ENCODE data around the gene ZNF618. TPM values are rescaled to one million over a fixed set of nuclear protein-coding genes. Genes with fewer than 3 reads are reported as not detected.

ZNF618 gene
- total RNA-seq, 2 donors from 2014 or later, result 11.9 to 17.1 TPM

DNA sequence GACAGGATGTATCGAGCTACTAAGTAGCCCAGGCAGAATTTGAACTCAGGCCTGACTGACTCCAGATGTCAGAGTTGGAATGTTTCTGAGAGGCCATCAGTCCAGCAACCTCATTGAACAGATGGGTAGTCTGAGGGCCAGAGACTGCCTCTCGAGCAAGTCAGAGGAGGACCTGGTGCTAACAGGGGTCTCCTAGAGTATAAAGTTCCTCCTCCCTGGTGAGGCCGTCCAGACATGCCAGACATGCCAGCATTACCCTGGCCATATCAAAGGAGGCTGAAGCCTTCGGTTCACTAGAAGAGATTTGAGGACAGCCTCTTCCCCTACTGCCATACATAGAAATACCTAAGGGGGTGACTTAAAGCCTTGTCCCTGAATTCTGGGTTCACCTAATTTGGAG is 81.2 kb downstream of the ZNF618 start:
- H3K27me3 ChIP-seq, result no peaks in the 10 kb centered on the region
- no peaks in the 10 kb centered on the region for H3K9me3 ChIP-seq
- H3K36me3 ChIP-seq (replicated peaks in 1 of 2; ENCODE audit: insufficient read depth in 1 of 2, low read depth in 2 of 2), result no peaks in the 10 kb centered on the region
- WGBS, 2 donors, result 43 to 51% methylated on average over 4 of the region's 4 CpGs
- H3K4me1 ChIP-seq, result peaks cover 36% of the 10 kb centered on the region
- H3K27ac ChIP-seq, result peak overlapping the region in 3 of 4 donors; percentile 69 to 75 (median 70)
- DNase-seq (no peak), ATAC-seq (peak; percentile 21)
- intact Hi-C loops (cut with DNase I), result no loop called here
- H3K4me3 ChIP-seq, result no peak overlapping the region
- TF ChIP-seq, protein P1, sequence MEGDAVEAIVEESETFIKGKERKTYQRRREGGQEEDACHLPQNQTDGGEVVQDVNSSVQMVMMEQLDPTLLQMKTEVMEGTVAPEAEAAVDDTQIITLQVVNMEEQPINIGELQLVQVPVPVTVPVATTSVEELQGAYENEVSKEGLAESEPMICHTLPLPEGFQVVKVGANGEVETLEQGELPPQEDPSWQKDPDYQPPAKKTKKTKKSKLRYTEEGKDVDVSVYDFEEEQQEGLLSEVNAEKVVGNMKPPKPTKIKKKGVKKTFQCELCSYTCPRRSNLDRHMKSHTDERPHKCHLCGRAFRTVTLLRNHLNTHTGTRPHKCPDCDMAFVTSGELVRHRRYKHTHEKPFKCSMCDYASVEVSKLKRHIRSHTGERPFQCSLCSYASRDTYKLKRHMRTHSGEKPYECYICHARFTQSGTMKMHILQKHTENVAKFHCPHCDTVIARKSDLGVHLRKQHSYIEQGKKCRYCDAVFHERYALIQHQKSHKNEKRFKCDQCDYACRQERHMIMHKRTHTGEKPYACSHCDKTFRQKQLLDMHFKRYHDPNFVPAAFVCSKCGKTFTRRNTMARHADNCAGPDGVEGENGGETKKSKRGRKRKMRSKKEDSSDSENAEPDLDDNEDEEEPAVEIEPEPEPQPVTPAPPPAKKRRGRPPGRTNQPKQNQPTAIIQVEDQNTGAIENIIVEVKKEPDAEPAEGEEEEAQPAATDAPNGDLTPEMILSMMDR (IDR thresholded peaks at IDR 0.05), result no peak
- TF ChIP-seq POLR2A (IDR thresholded peaks at IDR 0.05), result no peak

- intact Hi-C loops (cut with DNase I), result no loop called here
- WGBS, 2 donors, result 38 to 48% methylated on average over 4 of the region's 4 CpGs
- DNase-seq (peak in 3 of 4 donors; percentile 24 to 60 (median 55)), ATAC-seq (peak; percentile 87)
- Histone ChIP-seq H3K4me1 (peaks cover 36% of the 10 kb centered on the region), H3K36me3 (replicated peaks in 1 of 2; ENCODE audit: insufficient read depth in 1 of 2, low read depth in 2 of 2) (no peaks in the 10 kb centered on the region), H3K4me3 (no peak overlapping the region), H3K27ac (peak overlapping the region; percentile 50 to 75 (median 70)), H3K27me3 (no peaks in the 10 kb centered on the region), H3K9me3 (no peaks in the 10 kb centered on the region)
- no peak for TF ChIP-seq POLR2A (IDR thresholded peaks at IDR 0.05)
- TF ChIP-seq, protein P1 (IDR thresholded peaks at IDR 0.05), result no peak
Observed at GRCh38 chr9:113957821-113958341, 81.8 kb downstream of the ZNF618 start.

DNA sequence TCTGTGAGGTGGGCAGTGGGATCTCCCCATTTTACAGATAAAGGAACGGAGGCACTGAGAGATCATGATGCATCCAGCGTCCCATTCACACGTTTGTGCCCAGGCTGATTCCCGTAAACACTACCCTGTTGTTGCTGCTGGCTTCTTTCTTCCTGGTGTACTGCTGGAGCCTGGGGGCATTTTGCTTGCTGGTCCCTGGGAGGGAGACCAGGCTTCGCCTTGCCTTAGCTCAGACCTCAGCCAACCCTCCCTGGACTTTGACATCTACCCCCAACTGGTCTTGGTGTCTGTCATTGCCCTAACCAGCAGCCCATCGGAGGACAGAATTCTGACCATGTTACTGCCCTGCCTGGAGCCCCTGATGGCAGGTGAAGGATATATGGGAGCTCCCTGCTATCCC is 82.4 kb downstream of the ZNF618 start:
- WGBS, 2 donors, result 84 to 85% methylated on average over 6 of the region's 6 CpGs
- no peak for TF ChIP-seq POLR2A (IDR thresholded peaks at IDR 0.05)

DNA sequence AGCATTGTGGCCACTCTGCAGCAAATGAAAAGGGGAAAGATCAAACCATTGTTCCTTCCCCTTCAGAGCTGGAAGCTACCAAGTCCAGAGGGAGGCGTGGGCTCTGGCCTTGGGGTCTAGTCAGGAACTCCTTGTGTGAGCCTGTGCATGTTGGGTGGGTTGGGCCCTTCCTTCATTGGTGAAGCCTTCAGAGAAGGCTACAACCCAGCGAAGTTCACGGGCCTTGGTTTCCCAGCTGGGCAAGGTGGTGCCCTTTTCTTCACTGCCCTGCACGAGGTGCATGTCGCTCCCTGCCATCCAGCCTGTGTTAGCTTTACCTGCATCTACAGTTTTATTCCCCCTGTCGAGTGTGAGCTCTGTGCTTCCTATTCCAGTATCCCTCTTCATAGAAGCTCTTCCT is 84.7 kb downstream of the ZNF618 start:
- no peak for DNase-seq
- Histone ChIP-seq H3K27me3 (no peaks in the 10 kb centered on the region), H3K27ac (no peak overlapping the region), H3K4me1 (peaks cover 21% of the 10 kb centered on the region), H3K36me3 (replicated peaks in 1 of 2; ENCODE audit: insufficient read depth in 1 of 2, low read depth in 2 of 2) (no peaks in the 10 kb centered on the region), H3K9me3 (no peaks in the 10 kb centered on the region), H3K4me3 (no peak overlapping the region)
- TF ChIP-seq, protein P1 (IDR thresholded peaks at IDR 0.05), result no peak
- no peak for TF ChIP-seq POLR2A (IDR thresholded peaks at IDR 0.05)
- intact Hi-C loops (cut with DNase I), result no loop called here
- WGBS, 2 donors, result 85 to 90% methylated on average over 6 of the region's 6 CpGs
- no peak for ATAC-seq

More for the DNA sequence above, 82.4 kb downstream of the ZNF618 start:
- peaks cover 36% of the 10 kb centered on the region for H3K4me1 ChIP-seq
- H3K9me3 ChIP-seq, result no peaks in the 10 kb centered on the region
- no peaks in the 10 kb centered on the region for H3K27me3 ChIP-seq
- H3K27ac ChIP-seq, result peak overlapping the region in 3 of 4 donors; percentile 69 to 75 (median 70)
- DNase-seq (no peak), ATAC-seq (no peak)
- H3K4me3 ChIP-seq, result no peak overlapping the region
- intact Hi-C loops (cut with DNase I), result no loop called here
- no peaks in the 10 kb centered on the region for H3K36me3 ChIP-seq (replicated peaks in 1 of 2; ENCODE audit: insufficient read depth in 1 of 2, low read depth in 2 of 2)

DNA sequence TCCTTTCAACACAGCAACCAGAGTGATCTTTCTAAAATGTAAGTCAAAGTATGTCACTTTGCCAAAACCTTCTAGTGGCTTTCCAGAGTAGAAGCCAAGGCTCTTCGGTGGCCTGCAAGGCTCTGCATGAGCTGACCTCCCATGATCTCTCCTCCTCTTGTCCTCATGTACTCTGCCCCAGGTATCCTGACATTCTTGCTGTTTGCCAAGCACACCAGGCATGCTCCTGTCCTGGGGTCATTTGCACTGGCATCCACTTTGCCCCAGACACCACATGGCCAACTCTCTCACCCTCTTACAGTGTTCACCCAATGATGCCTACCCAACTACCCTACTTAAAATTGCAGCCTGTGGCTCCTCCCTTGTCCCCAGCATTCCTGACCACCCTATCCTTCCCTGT is 86.3 kb downstream of the ZNF618 start:
- no peaks in the 10 kb centered on the region for H3K9me3 ChIP-seq
- H3K36me3 ChIP-seq (replicated peaks in 1 of 2; ENCODE audit: insufficient read depth in 1 of 2, low read depth in 2 of 2), result no peaks in the 10 kb centered on the region
- no peak overlapping the region for H3K27ac ChIP-seq
- intact Hi-C loops (cut with DNase I), result no loop called here
- no peak overlapping the region for H3K4me3 ChIP-seq
- TF ChIP-seq POLR2A (IDR thresholded peaks at IDR 0.05), result no peak
- TF ChIP-seq, protein P1 (IDR thresholded peaks at IDR 0.05), result no peak
- no peak for ATAC-seq
- 82 to 88% methylated on average over 1 of the region's 1 CpG for WGBS, 2 donors
- DNase-seq, result no peak
- no peaks in the 10 kb centered on the region for H3K27me3 ChIP-seq
- peaks cover 22% of the 10 kb centered on the region for H3K4me1 ChIP-seq
